GM19328 (cell line): Measurements from ENCODE around the gene VWA7.

Source experiments
- ATAC-seq: cut with Tn5 transposase; IDR thresholded peaks from one replicate; pipeline ENCODE4 v1.9.1; 2021; ENCODE audit warnings: mild to moderate bottlenecking, moderate library complexity; ENCODE audit not compliant: unreplicated experiment

VWA7 gene

GRCh38 chr6:31733734-31734133 is 43.4 kb downstream of the VWA7 start:
- ATAC-seq: no peak

GRCh38 chr6:31732029-31732428 is 45.1 kb downstream of the VWA7 start:
- no peak for ATAC-seq

- ATAC-seq: no peak
These were observed 46.5 kb downstream of the VWA7 start for GRCh38 chr6:31730631-31731086.

GRCh38 chr6:31729979-31730630 is 47.0 kb downstream of the VWA7 start:
- no peak for ATAC-seq

- no peak for ATAC-seq
These were observed 47.6 kb downstream of the VWA7 start for GRCh38 chr6:31729515-31729978.

GRCh38 chr6:31728767-31729514 is 48.2 kb downstream of the VWA7 start, which contains the start of gene DDAH2:
TSS of gene DDAH2 (minus strand) at chr6:31729299. CDS start at chr6:31729161, 138 bp downstream.
- no peak for ATAC-seq

- ATAC-seq: no peak
These were observed 49.1 kb downstream of the VWA7 start for GRCh38 chr6:31727717-31728671.

- ATAC-seq: no peak
These were observed 50.0 kb downstream of the VWA7 start for GRCh38 chr6:31727034-31727716.

GRCh38 chr6:31725502-31726350 is 51.4 kb downstream of the VWA7 start:
- ATAC-seq: no peak

GRCh38 chr6:31723980-31724691 is 53.0 kb downstream of the VWA7 start:
- ATAC-seq: no peak

- no peak for ATAC-seq
These were observed 53.7 kb downstream of the VWA7 start, which contains the start of gene MPIG6B for GRCh38 chr6:31723245-31723979. TSS of gene MPIG6B (plus strand) at chr6:31723373. CDS start at chr6:31723384, 11 bp downstream.

- no peak for ATAC-seq
These were observed 55.0 kb downstream of the VWA7 start for GRCh38 chr6:31722173-31722572.

GRCh38 chr6:31721351-31722020 is 55.6 kb downstream of the VWA7 start, which contains the start of gene LY6G6C:
TSS of gene LY6G6C (minus strand) at chr6:31721746. CDS start at chr6:31721679, 67 bp downstream.
- ATAC-seq: no peak

- no peak for ATAC-seq
These were observed 56.8 kb downstream of the VWA7 start for GRCh38 chr6:31720196-31720770.

GRCh38 chr6:31719001-31719400 is 58.1 kb downstream of the VWA7 start:
- ATAC-seq: no peak

- ATAC-seq: no peak
These were observed 58.9 kb downstream of the VWA7 start for GRCh38 chr6:31718265-31718664.
